ENCODE measurements around the gene SLC5A11. TPM values are rescaled to one million over a fixed set of nuclear protein-coding genes. Genes with fewer than 3 reads are reported as not detected.
"Not testable (repeated sequence)": the region's sequence is repeated elsewhere in the genome, so short reads cannot be mapped to it uniquely, and the experiment has no call there.

SLC5A11 gene
- total RNA-seq, 1 donor from 2014 or later: 0.10 TPM

- peaks cover 4% of the 10 kb centered on the region for H3K27me3 Mint-ChIP-seq (ENCODE audit: insufficient read depth)
- no peaks in the 10 kb centered on the region for H3K36me3 Mint-ChIP-seq (ENCODE audit: low read depth)
- no peak overlapping the region for H3K27ac Mint-ChIP-seq
- no peaks in the 10 kb centered on the region for H3K4me1 Mint-ChIP-seq (ENCODE audit: low read depth)
- H3K4me3 Mint-ChIP-seq: no peak overlapping the region
- H3K9me3 Mint-ChIP-seq: no peaks in the 10 kb centered on the region
- intact Hi-C loops (cut with micrococcal nuclease): no loop called here
- DNase-seq (ENCODE audit: low spot score): no peak
These were observed 4.5 kb upstream of the SLC5A11 start for GRCh38 chr16:24841291-24841690.

GRCh38 chr16:24844101-24845030 lies 1.4 kb upstream of the SLC5A11 start:
- no peak overlapping the region for H3K4me3 Mint-ChIP-seq
- no peaks in the 10 kb centered on the region for H3K36me3 Mint-ChIP-seq (ENCODE audit: low read depth)
- no peak for DNase-seq (ENCODE audit: low spot score)
- H3K27ac Mint-ChIP-seq: no peak overlapping the region
- no peaks in the 10 kb centered on the region for H3K9me3 Mint-ChIP-seq
- intact Hi-C loops (cut with micrococcal nuclease): no loop called here
- H3K4me1 Mint-ChIP-seq (ENCODE audit: low read depth): no peaks in the 10 kb centered on the region
- H3K27me3 Mint-ChIP-seq (ENCODE audit: insufficient read depth): peaks cover 5% of the 10 kb centered on the region

GRCh38 chr16:24845031-24845365 lies 765 bp upstream of the SLC5A11 start:
- H3K4me3 Mint-ChIP-seq; H3K4me1 Mint-ChIP-seq (ENCODE audit: low read depth); H3K27ac Mint-ChIP-seq; DNase-seq (ENCODE audit: low spot score); H3K9me3 Mint-ChIP-seq; H3K36me3 Mint-ChIP-seq (ENCODE audit: low read depth); H3K27me3 Mint-ChIP-seq (ENCODE audit: insufficient read depth); intact Hi-C loops (cut with micrococcal nuclease): not testable (repeated sequence)

- no peaks in the 10 kb centered on the region for H3K9me3 Mint-ChIP-seq
- no peaks in the 10 kb centered on the region for H3K4me1 Mint-ChIP-seq (ENCODE audit: low read depth)
- intact Hi-C loops (cut with micrococcal nuclease): no loop called here
- H3K27me3 Mint-ChIP-seq (ENCODE audit: insufficient read depth): peaks cover 3% of the 10 kb centered on the region
- H3K27ac Mint-ChIP-seq: no peak overlapping the region
- no peaks in the 10 kb centered on the region for H3K36me3 Mint-ChIP-seq (ENCODE audit: low read depth)
- H3K4me3 Mint-ChIP-seq: no peak overlapping the region
- DNase-seq (ENCODE audit: low spot score): no peak
These were observed 990 bp downstream of the SLC5A11 start for GRCh38 chr16:24846548-24847357.

GRCh38 chr16:24847358-24847664 lies 1.5 kb downstream of the SLC5A11 start:
- H3K4me1 Mint-ChIP-seq (ENCODE audit: low read depth): no peaks in the 10 kb centered on the region
- H3K36me3 Mint-ChIP-seq (ENCODE audit: low read depth): no peaks in the 10 kb centered on the region
- intact Hi-C loops (cut with micrococcal nuclease): no loop called here
- no peak overlapping the region for H3K4me3 Mint-ChIP-seq
- H3K27ac Mint-ChIP-seq: no peak overlapping the region
- DNase-seq (ENCODE audit: low spot score): no peak
- peaks cover 3% of the 10 kb centered on the region for H3K27me3 Mint-ChIP-seq (ENCODE audit: insufficient read depth)
- no peaks in the 10 kb centered on the region for H3K9me3 Mint-ChIP-seq

GRCh38 chr16:24848065-24848464 lies 2.3 kb downstream of the SLC5A11 start:
- intact Hi-C loops (cut with micrococcal nuclease): no loop called here
- Mint-ChIP-seq H3K4me1 (ENCODE audit: low read depth) (no peaks in the 10 kb centered on the region), H3K27ac (no peak overlapping the region), H3K4me3 (no peak overlapping the region), H3K36me3 (ENCODE audit: low read depth) (no peaks in the 10 kb centered on the region), H3K9me3 (no peaks in the 10 kb centered on the region), H3K27me3 (ENCODE audit: insufficient read depth) (peaks cover 3% of the 10 kb centered on the region)
- no peak for DNase-seq (ENCODE audit: low spot score)

GRCh38 chr16:24849641-24850040 lies 3.9 kb downstream of the SLC5A11 start:
- Mint-ChIP-seq H3K27ac (no peak overlapping the region), H3K36me3 (ENCODE audit: low read depth) (no peaks in the 10 kb centered on the region), H3K4me3 (no peak overlapping the region), H3K9me3 (no peaks in the 10 kb centered on the region), H3K4me1 (ENCODE audit: low read depth) (no peaks in the 10 kb centered on the region), H3K27me3 (ENCODE audit: insufficient read depth) (peaks cover 3% of the 10 kb centered on the region)
- intact Hi-C loops (cut with micrococcal nuclease): no loop called here
- DNase-seq (ENCODE audit: low spot score): no peak

GRCh38 chr16:24850289-24850938 lies 4.7 kb downstream of the SLC5A11 start:
- Mint-ChIP-seq H3K9me3 (no peaks in the 10 kb centered on the region), H3K4me3 (no peak overlapping the region), H3K4me1 (ENCODE audit: low read depth) (no peaks in the 10 kb centered on the region), H3K27ac (no peak overlapping the region), H3K27me3 (ENCODE audit: insufficient read depth) (peaks cover 3% of the 10 kb centered on the region), H3K36me3 (ENCODE audit: low read depth) (no peaks in the 10 kb centered on the region)
- intact Hi-C loops (cut with micrococcal nuclease): no loop called here
- no peak for DNase-seq (ENCODE audit: low spot score)

GRCh38 chr16:24851700-24852099 lies 5.9 kb downstream of the SLC5A11 start:
- H3K36me3 Mint-ChIP-seq (ENCODE audit: low read depth): no peaks in the 10 kb centered on the region
- H3K9me3 Mint-ChIP-seq: no peaks in the 10 kb centered on the region
- H3K4me1 Mint-ChIP-seq (ENCODE audit: low read depth): no peaks in the 10 kb centered on the region
- no peak overlapping the region for H3K27ac Mint-ChIP-seq
- no peak overlapping the region for H3K4me3 Mint-ChIP-seq
- DNase-seq (ENCODE audit: low spot score): no peak
- intact Hi-C loops (cut with micrococcal nuclease): no loop called here
- H3K27me3 Mint-ChIP-seq (ENCODE audit: insufficient read depth): peaks cover 3% of the 10 kb centered on the region

- Mint-ChIP-seq H3K4me1 (ENCODE audit: low read depth) (no peaks in the 10 kb centered on the region), H3K27me3 (ENCODE audit: insufficient read depth) (peaks cover 2% of the 10 kb centered on the region), H3K36me3 (ENCODE audit: low read depth) (no peaks in the 10 kb centered on the region), H3K4me3 (no peak overlapping the region), H3K27ac (no peak overlapping the region), H3K9me3 (no peaks in the 10 kb centered on the region)
- intact Hi-C loops (cut with micrococcal nuclease): no loop called here
- no peak for DNase-seq (ENCODE audit: low spot score)
These were observed 6.5 kb downstream of the SLC5A11 start for GRCh38 chr16:24852281-24852721.

GRCh38 chr16:24853169-24853824 lies 7.5 kb downstream of the SLC5A11 start:
- Mint-ChIP-seq H3K27ac (no peak overlapping the region), H3K27me3 (ENCODE audit: insufficient read depth) (peaks cover 2% of the 10 kb centered on the region), H3K4me1 (ENCODE audit: low read depth) (no peaks in the 10 kb centered on the region), H3K4me3 (no peak overlapping the region), H3K36me3 (ENCODE audit: low read depth) (no peaks in the 10 kb centered on the region), H3K9me3 (peaks cover under 1% of the 10 kb centered on the region)
- DNase-seq (ENCODE audit: low spot score): no peak
- intact Hi-C loops (cut with micrococcal nuclease): no loop called here

GRCh38 chr16:24853830-24854229 lies 8.1 kb downstream of the SLC5A11 start:
- Mint-ChIP-seq H3K27ac (no peak overlapping the region), H3K4me3 (no peak overlapping the region), H3K36me3 (ENCODE audit: low read depth) (no peaks in the 10 kb centered on the region), H3K27me3 (ENCODE audit: insufficient read depth) (peaks cover 5% of the 10 kb centered on the region), H3K4me1 (ENCODE audit: low read depth) (no peaks in the 10 kb centered on the region), H3K9me3 (peaks cover 5% of the 10 kb centered on the region)
- no peak for DNase-seq (ENCODE audit: low spot score)
- intact Hi-C loops (cut with micrococcal nuclease): no loop called here

Data from activated T-helper 1 cell treated with anti-CD3 and anti-CD28 coated beads, Interleukin-12 subunit alpha, Interleukin-12 subunit beta, Interleukin-2, Interleukin-4 antibody, amounts not matched to agents 30 ng/mL and 10 ng/mL and 1 ng/mL, durations not matched to agents 14 hours and 24 hours and 36 hours (primary cell).